ENCODE results near the gene TSHZ2. TPM values are rescaled to one million over a fixed set of nuclear protein-coding genes. Genes with fewer than 3 reads are reported as not detected.

TSHZ2 gene
- total RNA-seq, 5 donors from 2014 or later (not counting 1 experiment from before 2014, with no cell fraction given) = 20.2 to 42.9 (median 25.8) TPM

- ChIA-PET POLR2A (no interaction called here), CTCF (interaction anchor here in 1 of 2 donors (0.7 kb wide), 1 partner anchor 1069 kb away, joined by 4 read pairs; no protein-coding TSS in a partner anchor)
- Mint-ChIP-seq H3K9me3 (peaks cover 0 to 2% (median 0%) of the 10 kb centered on the region in 3 donors), H3K27me3 (peaks cover 4 to 5% of the 10 kb centered on the region in 2 donors), H3K27ac (no peak overlapping the region), H3K4me1 (no peaks in the 10 kb centered on the region), H3K4me3 (no peak overlapping the region), H3K36me3 (peaks cover 18% of the 10 kb centered on the region)
- Histone ChIP-seq H3K27me3 (replicated peaks in 1 of 2; ENCODE audit: control insufficient read depth in 2 of 2, extremely low read depth in 1 of 2, insufficient read depth in 2 of 2, low read length in 1 of 2) (peaks cover 0 to 4% of the 10 kb centered on the region in 2 experiments), H3K36me3 (ENCODE audit: control insufficient read depth in 2 of 2, extremely low read depth in 1 of 2, insufficient read depth in 1 of 2, low read length in 1 of 2) (no peaks in the 10 kb centered on the region), H3K9me3 (no peaks in the 10 kb centered on the region), H3K4me3 (ENCODE audit: control insufficient read depth in 1 of 2, extremely low read depth in 1 of 2, low read length in 1 of 2) (no peak overlapping the region), H3K4me1 (ENCODE audit: control insufficient read depth in 1 of 2, extremely low read depth in 1 of 2, insufficient read depth in 2 of 2, low read length in 2 of 2) (no peaks in the 10 kb centered on the region), H3K27ac (ENCODE audit: low read length) (no peak overlapping the region)
- WGBS (ENCODE audit: insufficient coverage) = 67% methylated on average over 1 of the region's 3 CpGs
- DNase-seq (no peak), ATAC-seq (replicated peaks in 1 of 4) (no peak)
Measured at GRCh38 chr20:53304146-53304545, 332.0 kb downstream of the TSHZ2 start.

GRCh38 chr20:53306192-53306805 lies 334.1 kb downstream of the TSHZ2 start:
- Histone ChIP-seq H3K27ac (ENCODE audit: low read length) (no peak overlapping the region), H3K9me3 (no peaks in the 10 kb centered on the region), H3K4me3 (ENCODE audit: control insufficient read depth in 1 of 2, extremely low read depth in 1 of 2, low read length in 1 of 2) (no peak overlapping the region), H3K4me1 (ENCODE audit: control insufficient read depth in 1 of 2, extremely low read depth in 1 of 2, insufficient read depth in 2 of 2, low read length in 2 of 2) (no peaks in the 10 kb centered on the region), H3K36me3 (ENCODE audit: control insufficient read depth in 2 of 2, extremely low read depth in 1 of 2, insufficient read depth in 1 of 2, low read length in 1 of 2) (no peaks in the 10 kb centered on the region), H3K27me3 (replicated peaks in 1 of 2; ENCODE audit: control insufficient read depth in 2 of 2, extremely low read depth in 1 of 2, insufficient read depth in 2 of 2, low read length in 1 of 2) (peaks cover 0 to 4% of the 10 kb centered on the region in 2 experiments)
- no peak for DNase-seq
- H3K36me3 Mint-ChIP-seq = peaks cover 21% of the 10 kb centered on the region
- CTCF ChIA-PET = interaction anchor here in 1 of 2 donors (0.6 kb wide), 1 partner anchor 1124 kb away, joined by 3 read pairs; no protein-coding TSS in a partner anchor
- no peak overlapping the region for H3K27ac Mint-ChIP-seq
- H3K9me3 Mint-ChIP-seq = peaks cover 0 to 4% (median 0%) of the 10 kb centered on the region in 3 donors
- H3K4me1 Mint-ChIP-seq = no peaks in the 10 kb centered on the region
- no peak overlapping the region for H3K4me3 Mint-ChIP-seq
- no peak for ATAC-seq (replicated peaks in 1 of 4)
- POLR2A ChIA-PET = no interaction called here
- WGBS (ENCODE audit: insufficient coverage) = 20% methylated on average over 1 of the region's 8 CpGs
- peaks cover 4 to 7% of the 10 kb centered on the region in 2 donors for H3K27me3 Mint-ChIP-seq

DNA sequence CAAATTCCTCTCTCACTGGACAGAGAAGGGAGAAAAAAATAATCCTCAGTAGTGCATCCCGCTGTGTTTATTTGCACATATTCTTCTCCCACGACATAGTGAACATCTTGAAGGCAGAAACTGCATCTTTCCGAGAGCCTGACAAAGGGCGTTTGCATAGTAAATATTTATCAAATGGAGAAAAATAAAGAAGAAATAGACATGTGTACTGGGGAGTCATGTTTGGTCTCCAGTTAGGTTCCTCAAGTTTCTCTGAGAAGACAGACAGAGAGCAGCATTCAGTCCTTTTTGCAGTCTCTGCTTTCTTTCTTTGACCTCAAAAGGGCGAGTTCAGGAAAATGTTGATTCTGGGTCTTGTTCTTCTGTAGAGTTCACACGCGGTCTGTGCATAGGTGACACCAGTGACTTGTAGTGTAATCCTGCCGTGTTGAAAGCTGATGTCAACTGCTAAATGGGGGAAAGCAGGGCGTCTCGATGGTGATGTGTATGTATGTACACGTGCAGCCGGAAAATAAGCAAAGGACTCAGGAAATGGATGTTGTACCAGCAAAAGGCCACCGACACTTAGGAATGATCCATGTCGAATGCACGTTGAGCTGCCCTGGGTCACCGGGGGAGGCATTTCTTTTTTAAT lies 335.9 kb downstream of the TSHZ2 start:
- Mint-ChIP-seq H3K36me3 (peaks cover 21% of the 10 kb centered on the region), H3K4me1 (no peaks in the 10 kb centered on the region), H3K4me3 (no peak overlapping the region), H3K9me3 (peaks cover 0 to 4% (median 0%) of the 10 kb centered on the region in 3 donors), H3K27me3 (peaks cover 4 to 7% of the 10 kb centered on the region in 2 donors), H3K27ac (no peak overlapping the region)
- Histone ChIP-seq H3K36me3 (ENCODE audit: control insufficient read depth in 2 of 2, extremely low read depth in 1 of 2, insufficient read depth in 1 of 2, low read length in 1 of 2) (no peaks in the 10 kb centered on the region), H3K27ac (ENCODE audit: low read length) (no peak overlapping the region), H3K9me3 (no peaks in the 10 kb centered on the region), H3K4me1 (ENCODE audit: control insufficient read depth in 1 of 2, extremely low read depth in 1 of 2, insufficient read depth in 2 of 2, low read length in 2 of 2) (no peaks in the 10 kb centered on the region), H3K27me3 (replicated peaks in 1 of 2; ENCODE audit: control insufficient read depth in 2 of 2, extremely low read depth in 1 of 2, insufficient read depth in 2 of 2, low read length in 1 of 2) (peaks cover 0 to 4% of the 10 kb centered on the region in 2 experiments), H3K4me3 (ENCODE audit: control insufficient read depth in 1 of 2, extremely low read depth in 1 of 2, low read length in 1 of 2) (no peak overlapping the region)
- ChIA-PET CTCF (no interaction called here), POLR2A (no interaction called here)
- ATAC-seq (replicated peaks in 1 of 4) (no peak), DNase-seq (no peak)
- WGBS (ENCODE audit: insufficient coverage) = 94% methylated on average over 13 of the region's 16 CpGs

DNA sequence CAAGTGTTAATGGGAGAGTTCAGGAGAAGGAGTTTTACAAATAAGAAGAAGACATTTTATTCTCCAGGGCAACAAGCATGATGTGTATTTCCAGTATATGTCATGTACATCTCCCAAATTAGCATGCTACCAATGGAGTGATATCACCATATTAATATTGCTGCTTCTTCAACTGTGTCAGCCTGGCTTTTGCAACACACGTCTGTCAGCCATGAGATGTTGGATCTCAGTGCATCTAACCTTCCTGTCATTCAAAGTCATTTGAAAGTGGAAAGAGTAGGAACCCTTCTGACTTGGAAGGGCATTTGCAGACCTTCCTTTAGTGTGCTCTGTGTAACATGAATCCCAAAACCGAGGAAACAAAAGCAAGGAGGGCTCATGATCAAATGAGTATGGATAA lies 337.4 kb downstream of the TSHZ2 start:
- H3K36me3 Mint-ChIP-seq = peaks cover 17% of the 10 kb centered on the region
- no peak overlapping the region for H3K27ac Mint-ChIP-seq
- WGBS (ENCODE audit: insufficient coverage) = 58% methylated on average over 2 of the region's 2 CpGs
- no peak for DNase-seq
- Histone ChIP-seq H3K9me3 (no peaks in the 10 kb centered on the region), H3K4me3 (ENCODE audit: control insufficient read depth in 1 of 2, extremely low read depth in 1 of 2, low read length in 1 of 2) (no peak overlapping the region), H3K27me3 (replicated peaks in 1 of 2; ENCODE audit: control insufficient read depth in 2 of 2, extremely low read depth in 1 of 2, insufficient read depth in 2 of 2, low read length in 1 of 2) (peaks cover 0 to 5% of the 10 kb centered on the region in 2 experiments), H3K4me1 (ENCODE audit: control insufficient read depth in 1 of 2, extremely low read depth in 1 of 2, insufficient read depth in 2 of 2, low read length in 2 of 2) (no peaks in the 10 kb centered on the region), H3K27ac (ENCODE audit: low read length) (no peak overlapping the region), H3K36me3 (ENCODE audit: control insufficient read depth in 2 of 2, extremely low read depth in 1 of 2, insufficient read depth in 1 of 2, low read length in 1 of 2) (no peaks in the 10 kb centered on the region)
- POLR2A ChIA-PET = interaction anchor here in 1 of 2 donors (0.7 kb wide), 1 partner anchor 50 kb away, joined by 9 read pairs; no protein-coding TSS in a partner anchor
- no peak overlapping the region for H3K4me3 Mint-ChIP-seq
- H3K27me3 Mint-ChIP-seq = peaks cover 4 to 7% of the 10 kb centered on the region in 2 donors
- CTCF ChIA-PET = no interaction called here
- ATAC-seq (replicated peaks in 1 of 4) = no peak
- peaks cover 0 to 4% (median 0%) of the 10 kb centered on the region in 3 donors for H3K9me3 Mint-ChIP-seq
- no peaks in the 10 kb centered on the region for H3K4me1 Mint-ChIP-seq

DNA sequence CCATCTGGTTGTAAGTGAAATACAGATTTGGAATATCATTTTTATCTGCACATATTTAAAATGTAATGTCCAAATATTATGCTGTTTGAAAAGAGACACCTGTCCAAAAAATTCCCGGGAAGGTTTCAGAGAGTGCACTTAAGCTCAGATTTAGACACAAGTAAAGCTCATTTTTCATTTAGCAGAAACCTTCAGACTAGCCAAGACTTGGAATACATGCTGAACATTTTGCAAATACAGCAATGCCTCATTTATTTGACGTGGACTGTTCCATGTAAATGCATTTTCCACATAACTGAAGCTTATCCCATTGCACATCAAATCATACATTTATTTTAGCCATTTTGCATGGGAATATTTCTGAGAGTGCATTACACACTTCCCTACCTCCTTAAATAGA lies 340.8 kb downstream of the TSHZ2 start:
- H3K4me1 Mint-ChIP-seq = no peaks in the 10 kb centered on the region

DNA sequence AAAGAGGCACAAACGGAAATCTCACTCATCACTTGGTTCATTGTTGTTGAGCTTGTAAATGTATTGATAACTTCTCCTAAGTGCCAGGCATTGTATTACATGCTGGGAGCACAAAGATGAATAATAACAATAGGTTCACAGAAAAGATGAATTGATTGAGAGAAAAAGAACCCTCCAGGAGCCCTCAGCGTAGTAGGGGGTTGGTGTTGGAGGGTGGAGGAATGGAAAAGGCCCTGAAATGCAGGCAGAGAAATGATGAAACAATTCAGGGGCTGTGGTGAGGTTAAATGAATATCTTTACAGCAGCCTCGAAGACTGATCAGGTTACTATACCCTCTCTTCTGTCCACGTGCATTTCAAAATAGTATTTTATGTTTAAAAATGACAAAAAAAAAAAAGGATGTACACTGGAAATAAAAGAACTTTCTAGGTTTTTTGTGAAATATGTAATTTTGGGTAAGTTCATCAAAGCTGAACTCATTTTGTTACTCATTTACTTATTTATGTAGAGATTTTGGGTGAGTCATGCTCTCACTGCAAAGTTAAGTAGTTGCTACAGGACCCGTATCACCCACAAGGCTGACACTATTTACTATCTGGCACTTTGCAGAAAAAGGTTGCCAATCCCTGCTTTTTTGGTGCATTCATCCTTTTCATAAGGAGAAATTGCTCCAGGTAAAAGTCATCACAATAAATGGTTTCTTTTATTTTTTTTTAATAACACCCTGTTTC lies 344.2 kb downstream of the TSHZ2 start:
- CTCF ChIA-PET = no interaction called here
- WGBS (ENCODE audit: insufficient coverage) = no CpG with 5 or more reads among the region's 5 CpGs
- Mint-ChIP-seq H3K27me3 (no peaks in the 10 kb centered on the region), H3K27ac (no peak overlapping the region), H3K4me3 (no peak overlapping the region), H3K36me3 (peaks cover 22% of the 10 kb centered on the region), H3K9me3 (peaks cover 3 to 12% (median 7%) of the 10 kb centered on the region in 3 donors), H3K4me1 (peaks cover 0 to 13% (median 7%) of the 10 kb centered on the region in 3 donors)
- Histone ChIP-seq H3K9me3 (no peaks in the 10 kb centered on the region), H3K4me3 (ENCODE audit: control insufficient read depth in 1 of 2, extremely low read depth in 1 of 2, low read length in 1 of 2) (no peak overlapping the region), H3K4me1 (ENCODE audit: control insufficient read depth in 1 of 2, extremely low read depth in 1 of 2, insufficient read depth in 2 of 2, low read length in 2 of 2) (no peaks in the 10 kb centered on the region), H3K27ac (ENCODE audit: low read length) (no peak overlapping the region), H3K27me3 (replicated peaks in 1 of 2; ENCODE audit: control insufficient read depth in 2 of 2, extremely low read depth in 1 of 2, insufficient read depth in 2 of 2, low read length in 1 of 2) (peaks cover 0 to 3% of the 10 kb centered on the region in 2 experiments), H3K36me3 (ENCODE audit: control insufficient read depth in 2 of 2, extremely low read depth in 1 of 2, insufficient read depth in 1 of 2, low read length in 1 of 2) (no peaks in the 10 kb centered on the region)
- DNase-seq = no peak
- POLR2A ChIA-PET = no interaction called here
- ATAC-seq (replicated peaks in 1 of 4) = no peak

More for the DNA sequence above, 340.8 kb downstream of the TSHZ2 start:
- 88% methylated on average over 1 of the region's 2 CpGs for WGBS (ENCODE audit: insufficient coverage)
- peaks cover 0 to 3% of the 10 kb centered on the region in 2 experiments for H3K27me3 ChIP-seq (replicated peaks in 1 of 2; ENCODE audit: control insufficient read depth in 2 of 2, extremely low read depth in 1 of 2, insufficient read depth in 2 of 2, low read length in 1 of 2)
- H3K27ac Mint-ChIP-seq = no peak overlapping the region
- H3K4me1 ChIP-seq (ENCODE audit: control insufficient read depth in 1 of 2, extremely low read depth in 1 of 2, insufficient read depth in 2 of 2, low read length in 2 of 2) = no peaks in the 10 kb centered on the region
- ChIA-PET POLR2A (no interaction called here), CTCF (interaction anchor here in 1 of 2 donors (0.6 kb wide), 1 partner anchor 25 kb away, joined by 3 read pairs; no protein-coding TSS in a partner anchor)
- H3K9me3 ChIP-seq = no peaks in the 10 kb centered on the region
- H3K9me3 Mint-ChIP-seq = peaks cover 3 to 6% (median 4%) of the 10 kb centered on the region in 3 donors
- H3K4me3 Mint-ChIP-seq = no peak overlapping the region
- DNase-seq (no peak), ATAC-seq (replicated peaks in 1 of 4) (no peak)
- H3K27me3 Mint-ChIP-seq = peaks cover 0 to 4% of the 10 kb centered on the region in 2 donors
- H3K36me3 Mint-ChIP-seq = peaks cover 28% of the 10 kb centered on the region
- H3K4me3 ChIP-seq (ENCODE audit: control insufficient read depth in 1 of 2, extremely low read depth in 1 of 2, low read length in 1 of 2) = no peak overlapping the region
- no peaks in the 10 kb centered on the region for H3K36me3 ChIP-seq (ENCODE audit: control insufficient read depth in 2 of 2, extremely low read depth in 1 of 2, insufficient read depth in 1 of 2, low read length in 1 of 2)
- no peak overlapping the region for H3K27ac ChIP-seq (ENCODE audit: low read length)

Data from T-cell (primary cell).